VCaP (cell line): ENCODE measurements around the gene CMTM7.
"Not testable (repeated sequence)": the region's sequence is repeated elsewhere in the genome, so short reads cannot be mapped to it uniquely, and the experiment has no call there.

Experiments used
- H3K27ac ChIP-seq: fragments of 450-650 bp; 2 replicates; pipeline ENCODE4 v1.5.1; 2017
- TF ChIP-seq, protein P1 (sequence below): fragments of 450-650 bp; conservative IDR thresholded peaks from 2 replicates; pipeline ENCODE4 v1.5.1; 2017; ENCODE audit warnings: mild to moderate bottlenecking, moderate library complexity

The CMTM7 gene

DNA sequence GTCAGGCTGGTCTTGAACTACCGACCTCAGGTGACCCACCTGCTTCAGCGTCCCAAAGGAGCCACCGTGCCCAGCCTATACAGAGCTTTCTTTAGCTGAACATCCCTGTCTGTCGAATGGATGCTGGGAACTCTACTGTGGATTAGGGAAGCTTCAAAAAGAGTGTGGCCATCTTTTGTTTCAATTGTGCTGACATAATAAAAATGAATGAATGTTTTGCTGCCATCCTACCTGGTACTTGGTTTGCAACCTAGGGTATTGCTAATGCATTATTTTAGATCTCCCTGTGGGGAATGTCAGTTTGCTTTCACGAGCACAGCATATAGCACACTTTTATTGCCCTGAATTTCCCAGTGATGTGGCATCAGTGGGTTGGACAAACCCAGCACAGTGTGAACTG lies 78.7 kb downstream of the CMTM7 start:
- TF ChIP-seq, protein P1, sequence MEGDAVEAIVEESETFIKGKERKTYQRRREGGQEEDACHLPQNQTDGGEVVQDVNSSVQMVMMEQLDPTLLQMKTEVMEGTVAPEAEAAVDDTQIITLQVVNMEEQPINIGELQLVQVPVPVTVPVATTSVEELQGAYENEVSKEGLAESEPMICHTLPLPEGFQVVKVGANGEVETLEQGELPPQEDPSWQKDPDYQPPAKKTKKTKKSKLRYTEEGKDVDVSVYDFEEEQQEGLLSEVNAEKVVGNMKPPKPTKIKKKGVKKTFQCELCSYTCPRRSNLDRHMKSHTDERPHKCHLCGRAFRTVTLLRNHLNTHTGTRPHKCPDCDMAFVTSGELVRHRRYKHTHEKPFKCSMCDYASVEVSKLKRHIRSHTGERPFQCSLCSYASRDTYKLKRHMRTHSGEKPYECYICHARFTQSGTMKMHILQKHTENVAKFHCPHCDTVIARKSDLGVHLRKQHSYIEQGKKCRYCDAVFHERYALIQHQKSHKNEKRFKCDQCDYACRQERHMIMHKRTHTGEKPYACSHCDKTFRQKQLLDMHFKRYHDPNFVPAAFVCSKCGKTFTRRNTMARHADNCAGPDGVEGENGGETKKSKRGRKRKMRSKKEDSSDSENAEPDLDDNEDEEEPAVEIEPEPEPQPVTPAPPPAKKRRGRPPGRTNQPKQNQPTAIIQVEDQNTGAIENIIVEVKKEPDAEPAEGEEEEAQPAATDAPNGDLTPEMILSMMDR = no peak
- peak overlapping the region; percentile 42; the same call in 1 of the 2 replicates for H3K27ac ChIP-seq

DNA sequence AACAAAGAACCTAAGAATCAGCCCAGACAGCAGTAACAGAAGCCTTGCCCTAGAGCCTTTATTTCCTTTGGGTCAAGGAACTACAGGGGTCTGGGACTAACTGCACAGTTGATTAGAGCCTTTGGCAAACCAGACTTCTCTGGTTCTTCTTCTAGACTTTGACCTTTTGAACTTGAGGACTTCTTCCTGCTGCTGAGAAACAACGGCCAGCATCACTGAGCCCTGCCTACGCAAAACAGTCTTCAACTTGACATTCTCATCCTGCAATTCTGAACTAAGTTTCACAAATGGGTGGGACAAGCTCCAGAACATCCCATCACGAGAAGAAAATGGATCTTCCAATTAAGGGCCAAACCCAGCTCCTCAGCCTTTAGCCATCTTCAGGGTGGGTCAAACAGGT lies 79.6 kb downstream of the CMTM7 start:
- no peak overlapping the region for H3K27ac ChIP-seq
- TF ChIP-seq, protein P1 = no peak

DNA sequence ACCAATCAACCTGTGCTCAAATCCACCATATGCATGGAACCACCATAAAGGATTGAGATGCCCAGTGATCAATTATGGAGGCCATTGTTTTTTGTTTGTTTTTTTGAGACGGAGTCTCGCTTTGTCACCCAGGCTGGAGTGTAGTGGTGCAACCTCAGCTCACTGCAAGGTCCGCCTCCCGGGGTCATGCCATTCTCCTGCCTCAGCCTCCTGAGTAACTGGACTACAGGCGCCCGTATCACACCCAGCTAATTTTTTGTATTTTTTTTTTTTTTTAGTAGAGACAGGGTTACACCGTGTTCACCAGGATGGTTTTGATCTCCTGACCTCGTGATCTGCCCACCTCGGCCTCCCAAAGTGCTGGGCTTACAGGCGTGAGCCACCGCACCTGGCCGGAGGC lies 80.5 kb downstream of the CMTM7 start:
- not testable (repeated sequence) for H3K27ac ChIP-seq

DNA sequence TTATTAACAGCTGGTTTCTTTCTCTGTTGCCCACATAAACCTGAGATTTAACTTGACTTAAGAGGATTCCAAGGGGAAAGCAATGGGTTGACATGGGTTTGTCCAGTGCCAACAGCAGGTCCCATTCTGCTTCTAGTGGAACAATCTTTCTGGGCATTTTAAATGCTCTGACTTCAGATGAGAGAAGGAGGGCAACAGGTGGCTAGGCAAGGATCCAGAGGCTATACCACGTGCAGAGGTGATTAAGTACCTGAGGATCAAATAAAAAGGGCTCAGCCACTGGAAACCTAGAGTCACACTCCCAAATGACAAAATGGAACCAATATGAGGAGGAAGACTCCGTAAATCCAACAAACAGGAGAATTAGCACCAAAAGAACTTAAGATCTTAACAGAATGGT lies 82.5 kb downstream of the CMTM7 start:
- no peak overlapping the region for H3K27ac ChIP-seq
- TF ChIP-seq, protein P1 = no peak

- TF ChIP-seq, protein P1 = no peak
- H3K27ac ChIP-seq = no peak overlapping the region
These were observed 89.0 kb downstream of the CMTM7 start for GRCh38 chr3:32480604-32481003.

DNA sequence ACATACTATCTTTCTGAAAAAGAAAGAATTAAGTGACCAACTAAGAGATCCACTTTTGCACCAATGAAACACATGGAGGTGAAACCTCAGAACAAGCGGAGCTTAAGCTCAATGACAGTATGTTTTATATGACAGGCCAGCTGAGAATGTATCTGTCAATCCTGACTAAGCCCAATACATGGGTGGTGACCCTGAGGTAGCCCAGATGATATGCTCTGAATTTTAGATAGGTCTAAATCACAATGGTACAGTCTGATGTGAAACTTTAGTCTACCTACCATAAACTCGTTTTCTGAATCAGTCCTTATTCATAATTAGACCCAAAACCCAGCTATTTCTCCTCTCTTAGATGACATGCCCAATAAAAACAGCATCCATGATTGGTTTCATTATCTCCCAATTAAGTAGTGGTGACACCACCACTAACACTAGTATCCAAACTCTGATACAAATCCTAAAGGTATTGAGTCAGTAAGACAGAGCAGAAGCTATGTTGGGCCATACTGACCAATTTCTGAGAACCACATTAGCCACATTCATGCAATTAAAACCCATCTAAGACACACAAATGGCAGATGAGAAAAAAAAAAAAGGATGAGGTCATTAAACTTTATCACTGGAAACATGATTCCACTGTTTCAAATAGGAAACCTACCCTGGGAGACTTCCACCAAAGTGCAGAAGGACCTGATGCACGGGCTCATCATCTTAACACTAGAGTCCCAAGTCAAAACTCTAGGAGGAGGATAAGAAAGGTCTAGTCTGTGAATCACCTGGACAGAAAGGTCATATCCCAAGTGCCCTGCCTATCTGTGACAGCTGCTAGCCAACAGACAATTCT lies 90.4 kb downstream of the CMTM7 start:
- no peak overlapping the region for H3K27ac ChIP-seq
- TF ChIP-seq, protein P1 = no peak

DNA sequence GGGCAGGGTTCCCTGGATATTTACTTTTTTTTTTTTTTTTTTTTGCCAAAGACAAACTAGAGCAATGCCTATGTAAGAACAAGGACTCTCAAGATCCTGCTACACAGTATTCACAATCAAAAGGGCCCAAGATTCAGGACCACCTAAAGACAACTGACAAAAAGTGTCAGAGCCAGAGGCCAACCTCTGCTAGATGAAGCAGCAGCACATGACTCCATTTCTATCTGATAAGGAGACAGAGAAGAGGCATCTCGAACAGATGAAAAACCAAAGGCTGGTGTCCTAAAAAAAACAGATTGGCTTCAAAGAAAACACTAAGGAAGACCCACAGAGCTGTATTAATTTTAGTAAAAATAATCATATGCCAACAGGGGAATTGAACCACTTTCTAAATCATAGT lies 91.0 kb downstream of the CMTM7 start:
- TF ChIP-seq, protein P1 = no peak
- H3K27ac ChIP-seq = no peak overlapping the region

DNA sequence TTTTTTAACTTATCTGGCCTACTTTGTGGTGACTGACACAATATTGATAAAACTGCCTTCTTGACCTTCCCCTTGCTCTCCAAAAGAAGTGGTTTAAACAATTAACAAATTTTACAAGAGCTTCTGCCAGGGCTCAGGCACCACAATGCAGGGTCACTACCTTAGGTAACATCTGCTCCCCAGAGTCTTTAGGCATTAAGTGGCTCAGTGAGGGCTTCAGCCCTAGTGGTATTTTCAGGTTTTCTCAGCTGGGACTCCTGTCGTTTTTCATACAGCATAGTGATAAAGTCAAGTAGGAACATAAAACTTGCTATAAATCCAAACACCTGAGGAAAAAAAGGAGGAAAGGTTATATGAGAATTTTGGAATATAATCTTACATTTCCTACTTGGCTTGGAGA lies 92.1 kb downstream of the CMTM7 start:
- TF ChIP-seq, protein P1 = no peak
- no peak overlapping the region for H3K27ac ChIP-seq
